Sigmoid colon (tissue), 7 donors: ENCODE data around the gene KRT10. TPM values are rescaled to one million over a fixed set of nuclear protein-coding genes. Genes with fewer than 3 reads are reported as not detected.

Source experiments
- DNase-seq: peaks from one replicate; pipeline ENCODE4 v3.0.0-alpha.2; 2019
- H3K27ac ChIP-seq, 4 donors: fragments of 200-600 bp; sonication (generic); one replicate each; pipeline ENCODE4 v1.5.1; 2016 to 2019; ENCODE audit warnings: mild to moderate bottlenecking in 1 of 4
- H3K27me3 ChIP-seq, 3 donors: fragments of 200-600 bp; sonication (generic); one replicate each; pipeline ENCODE4 v1.5.1; 2019; ENCODE audit warnings: mild to moderate bottlenecking in 1 of 3
- H3K36me3 ChIP-seq, 4 donors: fragments of 200-600 bp; sonication (generic); one replicate each; pipeline ENCODE4 v1.5.1; 2016 to 2019
- H3K4me1 ChIP-seq, 4 donors: fragments of 200-600 bp; sonication (generic); one replicate each; pipeline ENCODE4 v1.5.1; 2017 to 2019
- H3K4me3 ChIP-seq, 4 donors: fragments of 200-600 bp; sonication (generic); one replicate each; pipeline ENCODE4 v1.5.1; 2017 to 2019; ENCODE audit warnings: mild to moderate bottlenecking in 2 of 4, moderate library complexity in 1 of 4
- H3K9me3 ChIP-seq, 4 donors: fragments of 200-600 bp in 3 of 4; sonication (generic) in 3 of 4; one replicate each; pipeline versions ENCODE4 v1.5.1 to v1.6.1; 2013 to 2019
- CTCF ChIP-seq, 4 experiments: fragments of 450-650 bp in 3 of 4; fragments of 200-600 bp in 1 of 4; IDR thresholded peaks; one replicate each; pipeline ENCODE4 v1.5.1; 2016 to 2019; ENCODE audit warnings: antibody characterized with exemption in 4 of 4, mild to moderate bottlenecking in 3 of 4, moderate library complexity in 2 of 4
- EP300 ChIP-seq, 4 donors: sonication (generic); formaldehyde crosslinking; IDR thresholded peaks; one replicate each; pipeline ENCODE4 v1.6.1; 2017; ENCODE audit warnings: antibody characterized with exemption in 4 of 4
- POLR2A ChIP-seq, 2 donors: fragments of 450-650 bp; IDR thresholded peaks; one replicate each; pipeline ENCODE4 v1.6.1; 2016; ENCODE audit warnings: antibody characterized with exemption in 2 of 2, mild to moderate bottlenecking in 2 of 2, moderate library complexity in 2 of 2
- POLR2AphosphoS5 ChIP-seq, 4 donors: sonication (generic); formaldehyde crosslinking; IDR thresholded peaks; one replicate each; pipeline ENCODE4 v1.6.1; 2017; ENCODE audit warnings: antibody characterized with exemption in 4 of 4
- WGBS, 2 donors: extraction: QIAGEN DNeasy Blood & Tissue Kit; methylation state at CpG; one replicate each; pipeline ENCODE4 v1.1.7; 2013; 5-methylcytosine and 5-hydroxymethylcytosine counted together
- intact Hi-C: fragments of 100-400 bp; cut with DNase I; formaldehyde crosslinking; loops from one replicate; pipeline ENCODE4 v1.15.1; 2023
- polyA plus RNA-seq, 3 donors: library from polyadenylated mRNA; stranded (reverse); fragments of 200-250 nt; gene quantifications; one replicate each; pipeline ENCODE4 v1.2.3, GENCODE V29; 2013
- total RNA-seq, 4 donors: library from RNA; depleted of rRNA; stranded (reverse); fragments of >200 nt; gene quantifications; one replicate each; pipeline ENCODE4 v1.1.0, GENCODE V29; 2016
- donor health status: healthy with polysubstance abuse.
- donor health status: Bipolar disorder and iron deficiency.
- donor health status: healthy.

The KRT10 gene
- total and polyA plus RNA-seq, 7 donors: 0.83 to 42.0 (median 14.6) TPM

GRCh38 chr17:40828454-40829044, 6.1 kb upstream of the KRT10 start:
- Histone ChIP-seq H3K36me3 (no peaks in the 10 kb centered on the region), H3K4me3 (no peak overlapping the region), H3K4me1 (no peaks in the 10 kb centered on the region), H3K27me3 (no peaks in the 10 kb centered on the region), H3K27ac (peak overlapping the region in 1 of 4 donors; percentile 74), H3K9me3 (no peaks in the 10 kb centered on the region)
- WGBS, 2 donors: 89 to 93% methylated on average over 4 of the region's 4 CpGs
- no peak for DNase-seq
- intact Hi-C loops: no loop called here
- TF ChIP-seq CTCF (IDR thresholded peaks at IDR 0.05) (no peak), POLR2AphosphoS5 (IDR thresholded peaks at IDR 0.05) (no peak), POLR2A (IDR thresholded peaks at IDR 0.05) (no peak), EP300 (IDR thresholded peaks at IDR 0.05) (no peak)

- WGBS, 2 donors: 76 to 85% methylated on average over 7 of the region's 7 CpGs
- DNase-seq: no peak
- no peak overlapping the region for H3K4me3 ChIP-seq
These were observed 5.5 kb upstream of the KRT10 start for GRCh38 chr17:40827746-40828453.

GRCh38 chr17:40825599-40825998, 3.2 kb upstream of the KRT10 start:
- TF ChIP-seq POLR2AphosphoS5 (IDR thresholded peaks at IDR 0.05) (no peak), CTCF (IDR thresholded peaks at IDR 0.05) (no peak), POLR2A (IDR thresholded peaks at IDR 0.05) (no peak), EP300 (IDR thresholded peaks at IDR 0.05) (no peak)
- H3K27me3 ChIP-seq: no peaks in the 10 kb centered on the region
- no peak for DNase-seq
- H3K36me3 ChIP-seq: no peaks in the 10 kb centered on the region
- 89 to 94% methylated on average over 2 of the region's 2 CpGs for WGBS, 2 donors
- H3K4me3 ChIP-seq: no peak overlapping the region
- no peaks in the 10 kb centered on the region for H3K9me3 ChIP-seq
- H3K4me1 ChIP-seq: no peaks in the 10 kb centered on the region
- H3K27ac ChIP-seq: no peak overlapping the region
- intact Hi-C loops: no loop called here

More at GRCh38 chr17:40827746-40828453, 5.5 kb upstream of the KRT10 start:
- Histone ChIP-seq H3K9me3 (no peaks in the 10 kb centered on the region), H3K36me3 (no peaks in the 10 kb centered on the region), H3K27ac (peak overlapping the region in 1 of 4 donors; percentile 74), H3K27me3 (no peaks in the 10 kb centered on the region), H3K4me1 (no peaks in the 10 kb centered on the region)
- intact Hi-C loops: no loop called here
- no peak for TF ChIP-seq EP300 (IDR thresholded peaks at IDR 0.05)
- no peak for TF ChIP-seq POLR2AphosphoS5 (IDR thresholded peaks at IDR 0.05)
- TF ChIP-seq CTCF (IDR thresholded peaks at IDR 0.05): no peak
- no peak for TF ChIP-seq POLR2A (IDR thresholded peaks at IDR 0.05)

GRCh38 chr17:40824015-40824832, 1.8 kb upstream of the KRT10 start:
- Histone ChIP-seq H3K9me3 (no peaks in the 10 kb centered on the region), H3K4me1 (peaks cover 0 to 7% (median 0%) of the 10 kb centered on the region in 4 donors), H3K4me3 (no peak overlapping the region), H3K27me3 (no peaks in the 10 kb centered on the region), H3K36me3 (no peaks in the 10 kb centered on the region), H3K27ac (no peak overlapping the region)
- WGBS, 2 donors: 95 to 100% methylated on average over 1 of the region's 1 CpG
- TF ChIP-seq EP300 (IDR thresholded peaks at IDR 0.05) (no peak), POLR2AphosphoS5 (IDR thresholded peaks at IDR 0.05) (no peak), POLR2A (IDR thresholded peaks at IDR 0.05) (no peak), CTCF (IDR thresholded peaks at IDR 0.05) (no peak)
- intact Hi-C loops: no loop called here
- DNase-seq: no peak
